Keratinocyte (primary cell): ENCODE data around the gene SPRED2. TPM values are rescaled to one million over a fixed set of nuclear protein-coding genes. Genes with fewer than 3 reads are reported as not detected.

Source experiments
- DNase-seq: peaks from one replicate; pipeline ENCODE4 v3.0.0-alpha.2; 2011; ENCODE audit warnings: low read depth, missing footprints, low spot score
- FAIRE-seq: peaks from 2 replicates; lab custom pipeline; 2011; peaks lifted over from hg19 to GRCh38; lab: Jason Lieb, UNC
- H2AFZ ChIP-seq: 2 replicates; pipeline ENCODE4 v1.6.0; 2012; ENCODE audit warnings: low read length, control low read depth, inconsistent platforms; ENCODE audit not compliant: control insufficient read depth
- H3K27ac ChIP-seq: 2 replicates; pipeline ENCODE4 v1.5.1; 2011; ENCODE audit warnings: low read length; ENCODE audit not compliant: control insufficient read depth, insufficient read depth
- H3K27me3 ChIP-seq: 3 replicates; pipeline ENCODE4 v1.6.0; 2011; ENCODE audit warnings: low read length; ENCODE audit not compliant: control insufficient read depth, insufficient read depth; ENCODE audit errors: extremely low read depth
- H3K36me3 ChIP-seq, 2 experiments: 2 replicates in 1 of 2; 3 replicates in 1 of 2; pipeline ENCODE4 v1.5.1; 2011; ENCODE audit warnings: low read length in 2 of 2, mild to moderate bottlenecking in 1 of 2; ENCODE audit not compliant: control insufficient read depth in 2 of 2, insufficient read depth in 2 of 2; ENCODE audit errors: extremely low read depth in 1 of 2
- H3K4me1 ChIP-seq: 3 replicates; pipeline ENCODE4 v1.5.1; 2011; ENCODE audit warnings: low read length; ENCODE audit not compliant: control insufficient read depth, insufficient read depth; ENCODE audit errors: extremely low read depth
- H3K4me2 ChIP-seq: 3 replicates; pipeline ENCODE4 v1.6.0; 2011; ENCODE audit warnings: low read depth, low read length; ENCODE audit not compliant: control insufficient read depth, insufficient read depth; ENCODE audit errors: extremely low read depth
- H3K4me3 ChIP-seq, 3 experiments: fragments of 200-600 bp in 1 of 3; sonication (generic) in 1 of 3; 2 replicates in 2 of 3; 3 replicates in 1 of 3; pipeline ENCODE4 v1.5.1; 2011 to 2016; ENCODE audit warnings: low read length in 3 of 3, mild to moderate bottlenecking in 3 of 3, control low read depth in 2 of 3, inconsistent platforms in 1 of 3, low read depth in 1 of 3, mixed read lengths in 1 of 3, mixed run types in 1 of 3, moderate library complexity in 1 of 3; ENCODE audit not compliant: control insufficient read depth in 2 of 3, insufficient read depth in 2 of 3; ENCODE audit errors: extremely low read depth in 1 of 3
- H3K79me2 ChIP-seq: 2 replicates; pipeline ENCODE4 v1.6.0; 2012; ENCODE audit warnings: low read length; ENCODE audit not compliant: control insufficient read depth, insufficient read depth
- H3K9ac ChIP-seq: 3 replicates; pipeline ENCODE4 v1.6.0; 2011; ENCODE audit warnings: low read length; ENCODE audit not compliant: control insufficient read depth, insufficient read depth; ENCODE audit errors: extremely low read depth
- H3K9me1 ChIP-seq: 3 replicates; pipeline ENCODE4 v1.6.0; 2011; ENCODE audit warnings: low read length; ENCODE audit not compliant: control insufficient read depth, insufficient read depth; ENCODE audit errors: extremely low read depth
- H3K9me3 ChIP-seq: 2 replicates; pipeline ENCODE4 v1.5.1; 2012; ENCODE audit warnings: low read depth, low read length; ENCODE audit not compliant: control insufficient read depth
- H4K20me1 ChIP-seq: 3 replicates; pipeline ENCODE4 v1.6.0; 2011; ENCODE audit warnings: low read length; ENCODE audit not compliant: control insufficient read depth, insufficient read depth; ENCODE audit errors: extremely low read depth
- CTCF ChIP-seq, 3 experiments: IDR thresholded peaks in 1 of 3; conservative IDR thresholded peaks in 1 of 3; optimal IDR thresholded peaks in 1 of 3; 2 replicates in 2 of 3; 3 replicates in 1 of 3; pipeline versions ENCODE3 to v1.5.1; 2011; ENCODE audit warnings: low read length in 3 of 3, mild to moderate bottlenecking in 3 of 3, moderate library complexity in 2 of 3, control low read depth in 1 of 3, inconsistent platforms in 1 of 3; ENCODE audit not compliant: insufficient read depth in 2 of 3; ENCODE audit errors: extremely low read depth in 1 of 3
- EZH2 ChIP-seq: IDR thresholded peaks from one replicate; pipeline ENCODE4 v1.6.1; 2012; ENCODE audit warnings: inconsistent platforms, mild to moderate bottlenecking, low read length, moderate library complexity
- dilution Hi-C: fragments of 300-500 bp; cut with MboI; formaldehyde crosslinking; loops from one replicate; pipeline ENCODE4 v1.7.0; 2020; ENCODE audit warnings: low sequenced_read_pairs; ENCODE audit not compliant: extremely low pct_ligation_motif_present
- polyA plus RNA-seq, 5 experiments: library from polyadenylated mRNA; depleted of rRNA in 3 of 5; stranded (reverse) in 3 of 5; stranded (forward) in 1 of 5; unstranded in 1 of 5; fragments of >200 nt; gene quantifications; 1 replicate in 1 of 5; 2 replicates in 3 of 5; 3 replicates in 1 of 5; pipeline versions ENCODE4 v1.2.1 to v1.2.3, GENCODE V29; 2011 to 2012; ENCODE audit warnings: missing spikeins in 2 of 5, low read depth in 1 of 5, low replicate concordance in 1 of 5

The SPRED2 gene
- polyA plus RNA-seq, 1 donor (not counting 4 experiments of a cell fraction or from before 2014, with no cell fraction given) = 26.8 TPM

DNA sequence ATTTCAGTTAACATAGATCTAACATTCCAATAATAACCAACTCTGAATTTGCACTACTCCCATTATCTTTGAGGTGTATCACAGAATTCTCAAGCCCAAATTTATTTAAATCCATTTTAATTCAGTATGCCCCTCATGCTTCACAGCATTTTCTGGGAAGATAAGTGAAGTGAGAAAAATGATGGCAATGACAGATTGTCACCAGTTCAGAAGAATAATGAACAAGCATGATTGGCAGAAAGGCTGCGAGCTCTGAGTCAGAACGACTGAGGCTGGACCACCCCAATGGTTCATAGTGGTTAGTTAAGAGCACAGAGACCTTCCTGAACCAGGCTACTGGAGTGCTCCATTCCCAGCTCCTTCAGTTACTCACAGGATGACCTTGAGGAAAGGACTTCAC is 4.9 kb downstream of the SPRED2 start:
- Histone ChIP-seq H3K36me3 (peaks cover 0 to 10% of the 10 kb centered on the region in 2 experiments), H3K4me2 (no peak overlapping the region), H4K20me1 (peaks cover 15% of the 10 kb centered on the region), H3K27ac (no peak overlapping the region), H3K9ac (no peak overlapping the region), H2AFZ (no peak overlapping the region), H3K79me2 (peaks cover 98% of the 10 kb centered on the region), H3K4me1 (peaks cover 23% of the 10 kb centered on the region), H3K4me3 (no peak overlapping the region), H3K9me3 (no peaks in the 10 kb centered on the region), H3K27me3 (no peaks in the 10 kb centered on the region), H3K9me1 (peaks cover 3% of the 10 kb centered on the region)
- FAIRE-seq (no peak), DNase-seq (no peak)
- no peak for TF ChIP-seq CTCF (optimal IDR thresholded peaks at IDR 0.05 in 1 of 3, IDR thresholded peaks at IDR 0.05 in 1 of 3, conservative IDR thresholded peaks at IDR 0.05 in 1 of 3; ENCODE audit: extremely low read depth in 1 of 3, insufficient read depth in 2 of 3, low read length in 3 of 3)
- TF ChIP-seq EZH2 = no peak
- dilution Hi-C loops = no loop called here

GRCh38 chr2:65425276-65425675 is 7.1 kb downstream of the SPRED2 start:
- FAIRE-seq = no peak
- no peak for DNase-seq
- no peak for TF ChIP-seq EZH2
- no peak for TF ChIP-seq CTCF (optimal IDR thresholded peaks at IDR 0.05 in 1 of 3, IDR thresholded peaks at IDR 0.05 in 1 of 3, conservative IDR thresholded peaks at IDR 0.05 in 1 of 3; ENCODE audit: extremely low read depth in 1 of 3, insufficient read depth in 2 of 3, low read length in 3 of 3)
- Histone ChIP-seq H3K79me2 (peaks cover 100% of the 10 kb centered on the region), H3K9me3 (no peaks in the 10 kb centered on the region), H3K4me2 (no peak overlapping the region), H3K9ac (no peak overlapping the region), H3K4me1 (peaks cover 43% of the 10 kb centered on the region), H3K9me1 (peaks cover 3% of the 10 kb centered on the region), H3K36me3 (peaks cover 0 to 10% of the 10 kb centered on the region in 2 experiments), H3K4me3 (no peak overlapping the region), H3K27me3 (no peaks in the 10 kb centered on the region), H2AFZ (no peak overlapping the region), H3K27ac (no peak overlapping the region), H4K20me1 (peaks cover 13% of the 10 kb centered on the region)
- dilution Hi-C loops = no loop called here
